Measurements from ENCODE around the gene KDELR1. TPM values are rescaled to one million over a fixed set of nuclear protein-coding genes. Genes with fewer than 3 reads are reported as not detected.

Gene KDELR1
- total RNA-seq, 1 donor from 2014 or later, result 137 TPM

- H3K9me3 ChIP-seq, result no peaks in the 10 kb centered on the region
- peaks cover 7% of the 10 kb centered on the region for H3K36me3 ChIP-seq
- no peak for DNase-seq
- H3K27ac ChIP-seq, result no peak overlapping the region
- ATAC-seq, result no peak
- no peak overlapping the region for H3K4me3 ChIP-seq
- H3K27me3 ChIP-seq (ENCODE audit: low read depth), result no peaks in the 10 kb centered on the region
- intact Hi-C loops (cut with DNase I), result no loop called here
- H3K4me1 ChIP-seq, result peaks cover 2% of the 10 kb centered on the region
- TF ChIP-seq, protein P1, sequence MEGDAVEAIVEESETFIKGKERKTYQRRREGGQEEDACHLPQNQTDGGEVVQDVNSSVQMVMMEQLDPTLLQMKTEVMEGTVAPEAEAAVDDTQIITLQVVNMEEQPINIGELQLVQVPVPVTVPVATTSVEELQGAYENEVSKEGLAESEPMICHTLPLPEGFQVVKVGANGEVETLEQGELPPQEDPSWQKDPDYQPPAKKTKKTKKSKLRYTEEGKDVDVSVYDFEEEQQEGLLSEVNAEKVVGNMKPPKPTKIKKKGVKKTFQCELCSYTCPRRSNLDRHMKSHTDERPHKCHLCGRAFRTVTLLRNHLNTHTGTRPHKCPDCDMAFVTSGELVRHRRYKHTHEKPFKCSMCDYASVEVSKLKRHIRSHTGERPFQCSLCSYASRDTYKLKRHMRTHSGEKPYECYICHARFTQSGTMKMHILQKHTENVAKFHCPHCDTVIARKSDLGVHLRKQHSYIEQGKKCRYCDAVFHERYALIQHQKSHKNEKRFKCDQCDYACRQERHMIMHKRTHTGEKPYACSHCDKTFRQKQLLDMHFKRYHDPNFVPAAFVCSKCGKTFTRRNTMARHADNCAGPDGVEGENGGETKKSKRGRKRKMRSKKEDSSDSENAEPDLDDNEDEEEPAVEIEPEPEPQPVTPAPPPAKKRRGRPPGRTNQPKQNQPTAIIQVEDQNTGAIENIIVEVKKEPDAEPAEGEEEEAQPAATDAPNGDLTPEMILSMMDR (IDR thresholded peaks at IDR 0.05), result no peak
These were observed 52.4 kb downstream of the KDELR1 start for GRCh38 chr19:48338802-48339503.

- intact Hi-C loops (cut with DNase I), result no loop called here
- Histone ChIP-seq H3K36me3 (peaks cover 7% of the 10 kb centered on the region), H3K4me3 (no peak overlapping the region), H3K9me3 (no peaks in the 10 kb centered on the region), H3K4me1 (peaks cover 9% of the 10 kb centered on the region), H3K27ac (no peak overlapping the region), H3K27me3 (ENCODE audit: low read depth) (no peaks in the 10 kb centered on the region)
- DNase-seq (no peak), ATAC-seq (no peak)
- TF ChIP-seq, protein P1 (IDR thresholded peaks at IDR 0.05), result no peak
These were observed 53.0 kb downstream of the KDELR1 start for GRCh38 chr19:48338253-48338755.

DNA sequence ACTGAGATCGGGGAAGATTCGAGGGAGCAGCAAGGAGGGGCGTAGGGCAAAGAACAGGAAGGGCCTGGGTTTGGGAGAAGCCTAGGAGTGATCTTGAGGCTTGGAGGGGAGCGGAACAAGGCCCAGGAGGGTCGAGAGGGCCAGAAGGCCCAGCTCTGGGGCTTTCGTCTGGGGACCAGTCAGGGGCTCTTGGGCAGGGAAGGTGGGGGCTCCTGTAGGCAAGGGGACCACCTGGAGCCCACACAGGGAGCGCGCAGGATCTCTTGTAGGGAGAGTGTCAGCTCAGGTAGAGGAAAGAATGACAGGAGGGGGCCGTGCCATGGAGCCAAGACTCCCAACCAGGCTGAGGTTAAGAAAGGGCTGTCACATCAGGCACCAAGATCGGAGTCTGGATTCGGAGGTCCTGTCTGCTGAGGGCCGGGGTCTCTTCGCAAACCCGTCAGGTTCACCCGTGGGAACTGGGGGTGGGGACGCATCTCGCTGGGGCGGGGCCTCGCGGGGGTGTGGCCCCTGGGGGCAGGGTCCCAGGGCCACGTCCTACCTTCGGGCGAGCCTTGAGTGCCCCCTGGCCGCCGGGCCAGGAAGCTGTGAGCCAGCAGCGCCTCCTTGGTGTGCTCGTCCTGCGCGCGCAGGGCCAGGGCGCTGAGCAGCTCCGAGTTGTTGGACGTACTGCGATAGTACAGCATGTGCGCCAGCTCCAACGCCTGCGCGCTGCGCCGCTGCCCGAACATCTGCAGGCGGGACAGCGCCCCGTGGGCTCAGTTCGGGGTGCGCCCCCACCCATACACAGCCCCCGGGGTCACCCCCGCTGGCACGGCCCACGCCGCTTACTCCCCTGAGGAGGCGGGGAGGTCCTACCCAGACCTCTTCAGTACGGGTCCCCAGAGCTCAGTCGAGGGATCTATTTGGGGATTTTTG is 57.6 kb downstream of the KDELR1 start:
- intact Hi-C loops (cut with DNase I), result no loop called here
- Histone ChIP-seq H3K36me3 (peaks cover 15% of the 10 kb centered on the region), H3K27ac (peak overlapping the region; percentile 93), H3K9me3 (no peaks in the 10 kb centered on the region), H3K27me3 (ENCODE audit: low read depth) (no peaks in the 10 kb centered on the region), H3K4me3 (peak overlapping the region; percentile 63), H3K4me1 (peaks cover 40% of the 10 kb centered on the region)
- DNase-seq, result peak; percentile 96
- TF ChIP-seq, protein P1 (IDR thresholded peaks at IDR 0.05), result peak; percentile 89
- peak; percentile 91 to 94 for ATAC-seq

DNA sequence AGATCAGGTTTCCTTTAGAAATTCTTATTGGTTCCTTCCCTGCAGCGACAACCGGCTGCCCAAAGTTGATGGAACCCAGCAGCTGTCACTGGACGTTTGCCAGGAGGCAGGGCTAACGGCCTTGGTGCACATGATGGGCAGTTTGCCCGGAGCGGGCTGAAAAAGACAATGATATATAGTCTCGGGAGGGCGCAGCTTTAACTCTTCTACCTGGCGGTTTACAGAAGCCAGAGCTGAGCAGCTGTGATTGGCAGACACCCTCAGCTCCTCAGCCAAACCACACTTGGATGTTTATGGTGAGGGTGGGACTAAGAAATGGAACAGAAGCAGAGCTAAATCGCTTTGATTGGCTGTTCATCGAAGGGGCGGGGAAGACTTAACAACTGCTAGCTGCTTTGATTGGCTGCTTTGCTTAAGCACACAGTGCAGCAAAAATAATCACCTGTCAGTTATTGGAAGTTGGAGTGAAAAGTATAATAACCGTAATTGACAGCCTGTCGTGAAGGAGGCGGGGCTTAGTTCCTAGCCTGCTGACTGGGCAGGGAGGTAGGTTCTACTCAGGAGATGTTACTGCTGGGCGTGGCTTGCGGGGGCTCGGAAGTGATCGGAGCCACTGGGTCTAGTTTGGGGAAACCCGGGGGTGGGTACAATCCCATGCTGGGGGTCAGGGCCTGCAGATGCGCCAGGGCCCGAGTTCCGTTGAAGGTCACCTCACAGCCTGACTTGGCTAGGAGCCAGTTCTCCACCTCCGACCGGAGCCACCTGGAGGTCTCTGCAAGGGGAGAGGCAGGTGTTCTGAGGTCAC is 58.5 kb downstream of the KDELR1 start:
- intact Hi-C loops (cut with DNase I), result no loop called here
- H3K4me1 ChIP-seq, result peaks cover 44% of the 10 kb centered on the region
- no peaks in the 10 kb centered on the region for H3K27me3 ChIP-seq (ENCODE audit: low read depth)
- peaks cover 19% of the 10 kb centered on the region for H3K36me3 ChIP-seq
- H3K9me3 ChIP-seq, result no peaks in the 10 kb centered on the region
- ATAC-seq, result peak; percentile 88 to 90
- peak overlapping the region; percentile 93 for H3K27ac ChIP-seq
- DNase-seq, result peak; percentile 96
- TF ChIP-seq, protein P1 (IDR thresholded peaks at IDR 0.05), result no peak
- peak overlapping the region; percentile 63 for H3K4me3 ChIP-seq

Other genes with a start within 250 kb of the KDELR1 start
- gene LIG1, start 221.2 kb downstream of the KDELR1 start, total RNA-seq, result 18.4 TPM
- 7.7 TPM for gene ZSWIM9, start 220.9 kb downstream of the KDELR1 start, total RNA-seq
- 101 TPM for gene CARD8, start 135.6 kb downstream of the KDELR1 start, total RNA-seq
- gene ZNF114, start 121.5 kb downstream of the KDELR1 start, total RNA-seq, result 1.4 TPM
- 123 TPM for gene EMP3, start 66.0 kb downstream of the KDELR1 start, total RNA-seq
- 11.1 TPM for gene TMEM143, start 27.6 kb downstream of the KDELR1 start, total RNA-seq
- not detected for gene SYNGR4, start 27.2 kb downstream of the KDELR1 start, total RNA-seq
- 0.95 TPM for gene GRIN2D, start 2.1 kb upstream of the KDELR1 start, total RNA-seq
- 25.8 TPM for gene GRWD1, start 54.4 kb upstream of the KDELR1 start, total RNA-seq
- 0.71 TPM for gene KCNJ14, start 64.0 kb upstream of the KDELR1 start, total RNA-seq
- 75.2 TPM for gene CYTH2, start 77.8 kb upstream of the KDELR1 start, total RNA-seq
- gene LMTK3, start 120.3 kb upstream of the KDELR1 start, total RNA-seq, result 7.1 TPM
- 14.4 TPM for gene SULT2B1, start 160.6 kb upstream of the KDELR1 start, total RNA-seq
- not detected for gene SPACA4, start 215.2 kb upstream of the KDELR1 start, total RNA-seq
- gene FAM83E, start 223.5 kb upstream of the KDELR1 start, total RNA-seq, result 34.1 TPM
- 997 TPM for gene RPL18, start 227.6 kb upstream of the KDELR1 start, total RNA-seq
- gene SPHK2, start 228.0 kb upstream of the KDELR1 start, total RNA-seq, result 23.8 TPM
- gene DBP, start 245.8 kb upstream of the KDELR1 start, total RNA-seq, result 17.7 TPM